ENCODE measurements around the gene GABARAPL2. TPM values are rescaled to one million over a fixed set of nuclear protein-coding genes. Genes with fewer than 3 reads are reported as not detected.
"Not testable (repeated sequence)": the region's sequence is repeated elsewhere in the genome, so short reads cannot be mapped to it uniquely, and the experiment has no call there.

The GABARAPL2 gene
- polyA plus RNA-seq, 2 of the 4 experiments (the other 2 are of a cell fraction) = 80.6 to 107 TPM

- Histone ChIP-seq H3K4me1 (no peaks in the 10 kb centered on the region), H3K4me2 (no peak overlapping the region), H3K4me3 (no peak overlapping the region), H3K9me3 (no peaks in the 10 kb centered on the region), H3K27ac (no peak overlapping the region)
- FAIRE-seq = no peak
- no peak for DNase-seq (ENCODE audit: low read depth in 1 of 2, low spot score in 1 of 2)
- TF ChIP-seq ZSCAN20 (CRISPR knock-in tag; IDR thresholded peaks at IDR 0.05) = no peak
- TF ChIP-seq JUNB (IDR thresholded peaks at IDR 0.05) = no peak
- TF ChIP-seq RAD21 (conservative IDR thresholded peaks at IDR 0.05 in 1 of 2, IDR thresholded peaks at IDR 0.05 in 1 of 2) = no peak
- TF ChIP-seq CBX8 (IDR thresholded peaks at IDR 0.05) = no peak
- no peak for TF ChIP-seq HOXA7 (CRISPR knock-in tag; IDR thresholded peaks at IDR 0.05)
- TF ChIP-seq SREBF2 (IDR thresholded peaks at IDR 0.05) = no peak
- no peak for TF ChIP-seq FOXS1 (CRISPR knock-in tag; IDR thresholded peaks at IDR 0.05)
- no peak for TF ChIP-seq CEBPB (IDR thresholded peaks at IDR 0.05)
- TF ChIP-seq, protein P1, sequence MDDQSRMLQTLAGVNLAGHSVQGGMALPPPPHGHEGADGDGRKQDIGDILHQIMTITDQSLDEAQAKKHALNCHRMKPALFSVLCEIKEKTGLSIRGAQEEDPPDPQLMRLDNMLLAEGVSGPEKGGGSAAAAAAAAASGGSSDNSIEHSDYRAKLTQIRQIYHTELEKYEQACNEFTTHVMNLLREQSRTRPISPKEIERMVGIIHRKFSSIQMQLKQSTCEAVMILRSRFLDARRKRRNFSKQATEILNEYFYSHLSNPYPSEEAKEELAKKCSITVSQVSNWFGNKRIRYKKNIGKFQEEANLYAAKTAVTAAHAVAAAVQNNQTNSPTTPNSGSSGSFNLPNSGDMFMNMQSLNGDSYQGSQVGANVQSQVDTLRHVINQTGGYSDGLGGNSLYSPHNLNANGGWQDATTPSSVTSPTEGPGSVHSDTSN (IDR thresholded peaks at IDR 0.05) = no peak
- TF ChIP-seq ZC3H11A (IDR thresholded peaks at IDR 0.05) = no peak
- TF ChIP-seq JUN (IDR thresholded peaks at IDR 0.05) = no peak
- no peak for TF ChIP-seq BHLHE40 (IDR thresholded peaks at IDR 0.05; ENCODE audit: low read depth, low read length)
- no peak for TF ChIP-seq CBX2 (IDR thresholded peaks at IDR 0.05; ENCODE audit: borderline replicate concordance, low read depth)
- TF ChIP-seq, protein P2, sequence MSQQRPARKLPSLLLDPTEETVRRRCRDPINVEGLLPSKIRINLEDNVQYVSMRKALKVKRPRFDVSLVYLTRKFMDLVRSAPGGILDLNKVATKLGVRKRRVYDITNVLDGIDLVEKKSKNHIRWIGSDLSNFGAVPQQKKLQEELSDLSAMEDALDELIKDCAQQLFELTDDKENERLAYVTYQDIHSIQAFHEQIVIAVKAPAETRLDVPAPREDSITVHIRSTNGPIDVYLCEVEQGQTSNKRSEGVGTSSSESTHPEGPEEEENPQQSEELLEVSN (IDR thresholded peaks at IDR 0.05; ENCODE audit: borderline replicate concordance, low read depth) = no peak
- no peak for TF ChIP-seq NPAS2 (CRISPR knock-in tag; IDR thresholded peaks at IDR 0.05; ENCODE audit: borderline replicate concordance)
- ChIA-PET CTCF (interaction anchor here (2.2 kb wide), 1 partner anchor 29 kb away, joined by 10 read pairs; no protein-coding TSS in a partner anchor), POLR2A (no interaction called here)
- 87% methylated on average over 7 of the region's 7 CpGs for WGBS (ENCODE audit: missing lambda C conversion rate)
- no peak for ATAC-seq
Observed at GRCh38 chr16:75546293-75546692, 19.9 kb upstream of the GABARAPL2 start.

DNA sequence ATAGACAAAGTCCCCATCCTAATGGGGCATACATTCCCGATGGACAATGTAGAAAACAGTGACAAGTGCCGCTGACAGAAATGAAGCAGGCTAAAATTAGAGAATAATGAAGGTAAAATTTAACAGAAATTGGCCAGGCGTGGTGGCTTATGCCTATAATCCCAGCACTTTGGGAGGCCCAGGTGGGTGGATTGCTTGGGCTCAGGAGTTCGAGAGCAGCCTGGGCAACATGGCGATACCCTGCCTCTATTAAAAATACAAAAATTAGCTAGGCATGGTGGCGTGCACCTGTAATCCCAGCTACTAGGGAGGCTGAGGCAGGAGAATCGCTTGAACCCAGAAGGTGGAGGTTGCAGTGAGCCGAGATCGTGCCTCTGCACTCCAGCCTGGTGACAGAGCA is 17.7 kb upstream of the GABARAPL2 start:
- FAIRE-seq; H3K4me3 ChIP-seq; H3K9me3 ChIP-seq; H3K4me2 ChIP-seq; DNase-seq (ENCODE audit: low read depth in 1 of 2, low spot score in 1 of 2); H3K27ac ChIP-seq; H3K4me1 ChIP-seq; ATAC-seq; POLR2A ChIA-PET: not testable (repeated sequence)
- WGBS (ENCODE audit: missing lambda C conversion rate) = 83% methylated on average over 9 of the region's 9 CpGs
- CTCF ChIA-PET = interaction anchor here (1.0 to 8.3 kb wide), 3 partner anchors 16 to 77 kb away, joined by 3 to 51 read pairs (median 22); no protein-coding TSS in a partner anchor

- peaks cover 6% of the 10 kb centered on the region; the same call in 2 of the 3 replicates for H3K4me1 ChIP-seq
- ATAC-seq (peak; percentile 55 to 56; a peak in 4 of 6 replicates), DNase-seq (ENCODE audit: low read depth in 1 of 2, low spot score in 1 of 2) (peak; percentile 49 to 61), FAIRE-seq (no peak)
- 84% methylated on average over 7 of the region's 7 CpGs for WGBS (ENCODE audit: missing lambda C conversion rate)
- no peak overlapping the region for H3K4me3 ChIP-seq
- H3K27ac ChIP-seq = no peak overlapping the region
- TF ChIP-seq RAD21 (conservative IDR thresholded peaks at IDR 0.05 in 1 of 2, IDR thresholded peaks at IDR 0.05 in 1 of 2) (peak in 1 of 2 experiments; percentile 65; a peak in 2 of 5 replicates), TFCP2L1 (CRISPR knock-in tag; IDR thresholded peaks at IDR 0.05) (no peak)
- TF ChIP-seq, protein P3, sequence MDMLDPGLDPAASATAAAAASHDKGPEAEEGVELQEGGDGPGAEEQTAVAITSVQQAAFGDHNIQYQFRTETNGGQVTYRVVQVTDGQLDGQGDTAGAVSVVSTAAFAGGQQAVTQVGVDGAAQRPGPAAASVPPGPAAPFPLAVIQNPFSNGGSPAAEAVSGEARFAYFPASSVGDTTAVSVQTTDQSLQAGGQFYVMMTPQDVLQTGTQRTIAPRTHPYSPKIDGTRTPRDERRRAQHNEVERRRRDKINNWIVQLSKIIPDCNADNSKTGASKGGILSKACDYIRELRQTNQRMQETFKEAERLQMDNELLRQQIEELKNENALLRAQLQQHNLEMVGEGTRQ (IDR thresholded peaks at IDR 0.05) = no peak
- CTCF ChIA-PET = interaction anchor here (0.7 to 8.3 kb wide), 15 partner anchors 10 to 348 kb away, joined by 3 to 51 read pairs (median 3); partner anchors contain the start of gene CHST5
- no peak overlapping the region for H3K4me2 ChIP-seq
- POLR2A ChIA-PET = no interaction called here
- no peaks in the 10 kb centered on the region for H3K9me3 ChIP-seq
Observed at GRCh38 chr16:75550211-75550662, 15.9 kb upstream of the GABARAPL2 start.

DNA sequence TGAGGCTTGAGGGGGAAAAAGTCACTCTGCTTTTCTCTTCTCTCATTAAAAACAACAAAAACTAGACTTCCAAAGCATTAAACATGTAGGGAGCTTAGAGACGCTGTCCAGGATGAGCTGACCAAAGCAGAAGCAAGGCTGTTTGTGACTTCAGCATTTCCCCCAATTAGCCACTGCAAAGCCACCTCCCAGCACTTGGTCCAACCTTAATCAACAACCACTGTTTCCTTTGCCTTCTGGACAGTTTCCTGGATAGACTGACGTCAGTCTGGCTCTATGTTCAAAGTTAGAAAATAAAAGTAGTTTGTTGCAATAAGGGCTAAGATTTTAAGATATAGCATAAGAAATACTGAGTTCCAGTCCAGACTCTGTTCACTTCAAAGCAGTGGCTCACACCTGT is 13.2 kb upstream of the GABARAPL2 start:
- no peak for DNase-seq (ENCODE audit: low read depth in 1 of 2, low spot score in 1 of 2)
- CTCF ChIA-PET = interaction anchor here (0.7 to 8.3 kb wide), 4 partner anchors 31 to 211 kb away, joined by 3 to 51 read pairs (median 4); partner anchors contain the start of gene TMEM170A
- Histone ChIP-seq H3K4me1 (peaks cover 13% of the 10 kb centered on the region; the same call in 2 of the 3 replicates), H3K4me3 (no peak overlapping the region), H3K4me2 (no peak overlapping the region), H3K9me3 (no peaks in the 10 kb centered on the region), H3K27ac (no peak overlapping the region)
- POLR2A ChIA-PET = no interaction called here
- ATAC-seq = no peak
- TF ChIP-seq, protein P3 (IDR thresholded peaks at IDR 0.05) = no peak
- FAIRE-seq = no peak
- 83% methylated on average over 2 of the region's 2 CpGs for WGBS (ENCODE audit: missing lambda C conversion rate)
